Measurements from ENCODE around the gene ANKRD33B.

Gene ANKRD33B

GRCh38 chr5:10658265-10658664 lies 94.4 kb downstream of the ANKRD33B start:
- POLR2A ChIA-PET: no interaction called here
- CTCF ChIA-PET: no interaction called here
- TF ChIP-seq CTCF (IDR thresholded peaks at IDR 0.05; ENCODE audit: control extremely low read depth, extremely low read depth, low read depth, missing control alignments): no peak
- no peak for DNase-seq (ENCODE audit: extremely low spot score)

- POLR2A ChIA-PET: no interaction called here
- DNase-seq (ENCODE audit: extremely low spot score): no peak
- CTCF ChIA-PET: no interaction called here
- no peak for TF ChIP-seq CTCF (IDR thresholded peaks at IDR 0.05; ENCODE audit: control extremely low read depth, extremely low read depth, low read depth, missing control alignments)
These were observed 96.3 kb downstream of the ANKRD33B start for GRCh38 chr5:10660135-10660534.

GRCh38 chr5:10660720-10661387 lies 97.0 kb downstream of the ANKRD33B start:
- no peak for DNase-seq (ENCODE audit: extremely low spot score)
- CTCF ChIA-PET: interaction anchor here (1.0 kb wide), 1 partner anchor 209 kb away, joined by 3 read pairs; no protein-coding TSS in a partner anchor
- TF ChIP-seq CTCF (IDR thresholded peaks at IDR 0.05; ENCODE audit: control extremely low read depth, extremely low read depth, low read depth, missing control alignments): no peak
- POLR2A ChIA-PET: no interaction called here

- TF ChIP-seq CTCF (IDR thresholded peaks at IDR 0.05; ENCODE audit: control extremely low read depth, extremely low read depth, low read depth, missing control alignments): no peak
- DNase-seq (ENCODE audit: extremely low spot score): no peak
- CTCF ChIA-PET: interaction anchor here (1.0 kb wide), 1 partner anchor 209 kb away, joined by 3 read pairs; no protein-coding TSS in a partner anchor
- POLR2A ChIA-PET: no interaction called here
These were observed 97.5 kb downstream of the ANKRD33B start for GRCh38 chr5:10661401-10661800.

GRCh38 chr5:10662083-10662482 lies 98.2 kb downstream of the ANKRD33B start:
- CTCF ChIA-PET: no interaction called here
- no peak for TF ChIP-seq CTCF (IDR thresholded peaks at IDR 0.05; ENCODE audit: control extremely low read depth, extremely low read depth, low read depth, missing control alignments)
- POLR2A ChIA-PET: no interaction called here
- DNase-seq (ENCODE audit: extremely low spot score): no peak

GRCh38 chr5:10662661-10663488 lies 99.0 kb downstream of the ANKRD33B start:
- ChIA-PET CTCF (interaction anchor here (1.5 to 1.7 kb wide), 3 partner anchors 10 to 210 kb away, joined by 3 to 4 read pairs (median 4); no protein-coding TSS in a partner anchor), POLR2A (no interaction called here)
- TF ChIP-seq CTCF (IDR thresholded peaks at IDR 0.05; ENCODE audit: control extremely low read depth, extremely low read depth, low read depth, missing control alignments): no peak
- no peak for DNase-seq (ENCODE audit: extremely low spot score)
